ENCODE results near the gene HCRT. TPM values are rescaled to one million over a fixed set of nuclear protein-coding genes. Genes with fewer than 3 reads are reported as not detected.
A peak's percentile ranks its signal among the peaks of the same experiment; 100 is the strongest.

Gene HCRT
- not detected for total RNA-seq
- not detected for polyA plus RNA-seq
- long read RNA-seq, donor 1 = 0 reads
- long read RNA-seq, donor 2 = 0 reads

- no peak for DNase-seq
- H3K36me3 ChIP-seq (ENCODE audit: insufficient read depth in 1 of 2, low read depth in 1 of 2) = no peaks in the 10 kb centered on the region
- H3K27me3 ChIP-seq (ENCODE audit: insufficient read depth in 3 of 3, low read length in 2 of 3) = peaks cover 0 to 25% (median 5%) of the 10 kb centered on the region in 3 donors
- H3K9me3 ChIP-seq = no peaks in the 10 kb centered on the region
- H3K4me1 ChIP-seq = peaks cover 18% of the 10 kb centered on the region
- peak within 1 kb of the TSS; percentile 69 for H3K4me3 ChIP-seq
- H3K27ac ChIP-seq = peak within 1 kb of the TSS; percentile 55
- ATAC-seq = no peak
- 83 to 85% (median 83%) methylated on average over 11 of the region's 11 CpGs for WGBS, 3 donors
- intact Hi-C loops (cut with DNase I) = loop anchor here in 1 of 2 donors (5.0 kb wide), 1 partner anchor 58 kb away; no protein-coding TSS in a partner anchor
- no peak for TF ChIP-seq CTCF (IDR thresholded peaks at IDR 0.05)
Measured at GRCh38 chr17:42184713-42185620, at the start of gene HCRT. Gene HCRT (minus strand): TSS chr17:42185452. CDS start chr17:42185365, 87 bp downstream.

GRCh38 chr17:42233994-42234393 lies 48.7 kb upstream of the HCRT start:
- 17 to 32% (median 19%) methylated on average over 2 of the region's 2 CpGs for WGBS, 3 donors
- no peaks in the 10 kb centered on the region for H3K9me3 ChIP-seq
- no peak for DNase-seq
- intact Hi-C loops (cut with DNase I) = loop anchor here (5.0 kb wide), 1 partner anchor 43 kb away; the partner anchor contains the start of gene STAT5B (in 2 of the 2)
- no peaks in the 10 kb centered on the region for H3K27me3 ChIP-seq (ENCODE audit: insufficient read depth in 3 of 3, low read length in 2 of 3)
- TF ChIP-seq CTCF (IDR thresholded peaks at IDR 0.05) = no peak
- peak overlapping the region; percentile 31 for H3K4me3 ChIP-seq
- peaks cover 43% of the 10 kb centered on the region for H3K4me1 ChIP-seq
- H3K27ac ChIP-seq = peak overlapping the region; percentile 88
- no peaks in the 10 kb centered on the region for H3K36me3 ChIP-seq (ENCODE audit: insufficient read depth in 1 of 2, low read depth in 1 of 2)
- peak; percentile 93 to 96 (median 95) for ATAC-seq

- Histone ChIP-seq H3K4me1 (peaks cover 51% of the 10 kb centered on the region), H3K9me3 (no peaks in the 10 kb centered on the region), H3K27ac (peak overlapping the region; percentile 88), H3K27me3 (ENCODE audit: insufficient read depth in 3 of 3, low read length in 2 of 3) (no peaks in the 10 kb centered on the region), H3K4me3 (no peak overlapping the region), H3K36me3 (ENCODE audit: insufficient read depth in 1 of 2, low read depth in 1 of 2) (no peaks in the 10 kb centered on the region)
- no peak for DNase-seq
- no peak for ATAC-seq
- WGBS, 3 donors = 72 to 91% (median 74%) methylated on average over 5 of the region's 5 CpGs
- intact Hi-C loops (cut with DNase I) = loop anchor here (5.0 kb wide), 1 partner anchor 44 kb away; the partner anchor contains the start of gene STAT5B (in 2 of the 2)
- TF ChIP-seq CTCF (IDR thresholded peaks at IDR 0.05) = no peak
Measured at GRCh38 chr17:42233156-42233555, 47.9 kb upstream of the HCRT start.

GRCh38 chr17:42230225-42230624 lies 45.0 kb upstream of the HCRT start:
- TF ChIP-seq CTCF (IDR thresholded peaks at IDR 0.05) = no peak
- no peak overlapping the region for H3K4me3 ChIP-seq
- ATAC-seq = no peak
- DNase-seq = no peak
- no peaks in the 10 kb centered on the region for H3K27me3 ChIP-seq (ENCODE audit: insufficient read depth in 3 of 3, low read length in 2 of 3)
- H3K4me1 ChIP-seq = peaks cover 55% of the 10 kb centered on the region
- H3K9me3 ChIP-seq = no peaks in the 10 kb centered on the region
- H3K27ac ChIP-seq = peak overlapping the region; percentile 83
- WGBS, 3 donors = 54 to 71% (median 61%) methylated on average over 5 of the region's 5 CpGs
- peaks cover 0 to 16% of the 10 kb centered on the region in 2 donors for H3K36me3 ChIP-seq (ENCODE audit: insufficient read depth in 1 of 2, low read depth in 1 of 2)
- intact Hi-C loops (cut with DNase I) = loop anchor here (5.0 kb wide), 1 partner anchor 47 kb away; the partner anchor contains the start of gene STAT5B (in 2 of the 2)

All from psoas muscle (tissue), 8 donors.